GM13977 (cell line): ENCODE data around the gene TIMM8B.

ENCODE experiments used
- DNase-seq: peaks from one replicate; pipeline ENCODE4 v3.0.0; 2012; ENCODE audit warnings: low spot score
- in situ Hi-C: fragments of 300-500 bp; cut with MboI; formaldehyde crosslinking; loops from one replicate; pipeline ENCODE4 v1.12.0; 2022; ENCODE audit warnings: low sequenced_read_pairs, low pct_unique_long_range_greater_than_20kb, mixed read lengths, inconsistent platforms; ENCODE audit not compliant: unreplicated experiment
- TF ChIP-seq, protein P1 (sequence below): IDR thresholded peaks from 2 replicates; pipeline ENCODE4 v1.5.1; 2012; ENCODE audit warnings: mild to moderate bottlenecking, control low read depth; ENCODE audit not compliant: insufficient read depth; ENCODE audit errors: extremely low read depth, missing control alignments

Gene TIMM8B

DNA sequence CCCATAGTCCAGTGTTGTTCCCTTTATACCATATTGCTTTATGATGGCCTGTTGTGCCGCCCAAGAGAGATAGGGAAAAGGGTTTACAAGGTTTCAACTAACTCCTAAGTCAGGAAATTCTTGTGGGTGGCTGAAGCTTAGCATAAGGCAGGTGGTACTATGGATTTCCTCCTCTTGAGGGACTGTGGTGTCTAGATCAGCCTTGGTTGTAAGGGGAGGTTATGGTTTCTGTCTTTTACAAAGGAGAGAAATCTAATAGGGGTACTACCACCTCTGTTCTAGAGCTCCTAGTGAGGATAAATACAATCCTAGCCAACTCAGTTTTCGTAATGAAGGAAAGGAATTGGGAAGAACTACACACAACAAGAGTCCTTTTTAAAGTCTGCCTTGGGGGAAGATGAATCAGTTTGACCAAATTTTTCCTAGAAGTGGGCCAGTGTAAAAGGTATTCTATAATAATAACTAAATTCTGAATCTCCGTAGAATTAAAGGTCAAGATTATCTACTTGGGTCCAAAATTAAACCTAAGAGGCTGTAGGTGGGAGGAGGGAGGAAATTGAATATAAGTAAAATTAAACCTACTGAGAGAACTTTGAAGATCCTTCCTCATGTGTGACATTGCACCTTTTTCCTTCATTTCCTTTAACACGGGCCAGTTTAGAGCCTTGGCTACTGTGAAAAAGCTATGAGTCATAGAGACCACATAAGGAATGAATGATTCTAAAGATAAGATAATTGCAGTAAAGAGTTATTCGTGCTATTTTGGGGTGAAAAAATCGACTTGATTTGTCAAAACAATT lies 44.2 kb downstream of the TIMM8B start:
- no peak for DNase-seq
- in situ Hi-C loops = no loop called here

DNA sequence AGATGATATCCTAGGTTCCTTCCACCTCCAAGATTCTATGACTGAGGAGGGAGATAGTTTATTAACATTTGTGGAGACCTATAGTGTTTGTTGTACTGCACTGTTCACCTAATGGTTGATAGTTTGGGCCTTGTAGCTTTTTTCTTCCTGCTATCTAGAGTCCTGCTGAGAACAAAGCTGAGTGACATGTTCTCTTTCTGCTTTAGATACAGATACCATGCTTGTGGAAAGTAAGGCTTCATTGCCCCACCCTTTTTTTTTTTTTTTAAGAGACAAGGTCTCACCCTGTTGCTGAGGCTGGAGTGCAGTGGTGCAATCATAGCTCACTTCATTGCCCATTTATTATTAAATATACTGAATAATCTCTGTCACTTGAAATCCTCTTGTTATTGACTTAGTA lies 49.0 kb downstream of the TIMM8B start:
- TF ChIP-seq, protein P1, sequence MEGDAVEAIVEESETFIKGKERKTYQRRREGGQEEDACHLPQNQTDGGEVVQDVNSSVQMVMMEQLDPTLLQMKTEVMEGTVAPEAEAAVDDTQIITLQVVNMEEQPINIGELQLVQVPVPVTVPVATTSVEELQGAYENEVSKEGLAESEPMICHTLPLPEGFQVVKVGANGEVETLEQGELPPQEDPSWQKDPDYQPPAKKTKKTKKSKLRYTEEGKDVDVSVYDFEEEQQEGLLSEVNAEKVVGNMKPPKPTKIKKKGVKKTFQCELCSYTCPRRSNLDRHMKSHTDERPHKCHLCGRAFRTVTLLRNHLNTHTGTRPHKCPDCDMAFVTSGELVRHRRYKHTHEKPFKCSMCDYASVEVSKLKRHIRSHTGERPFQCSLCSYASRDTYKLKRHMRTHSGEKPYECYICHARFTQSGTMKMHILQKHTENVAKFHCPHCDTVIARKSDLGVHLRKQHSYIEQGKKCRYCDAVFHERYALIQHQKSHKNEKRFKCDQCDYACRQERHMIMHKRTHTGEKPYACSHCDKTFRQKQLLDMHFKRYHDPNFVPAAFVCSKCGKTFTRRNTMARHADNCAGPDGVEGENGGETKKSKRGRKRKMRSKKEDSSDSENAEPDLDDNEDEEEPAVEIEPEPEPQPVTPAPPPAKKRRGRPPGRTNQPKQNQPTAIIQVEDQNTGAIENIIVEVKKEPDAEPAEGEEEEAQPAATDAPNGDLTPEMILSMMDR = no peak
- DNase-seq = no peak
- in situ Hi-C loops = no loop called here

More for the DNA sequence above, 44.2 kb downstream of the TIMM8B start:
- TF ChIP-seq, protein P1 = no peak
